Ishikawa (cell line): Measurements from ENCODE around the gene SLC12A4.

Experiments
- CEBPB ChIP-seq: IDR thresholded peaks from 2 replicates; pipeline ENCODE4 v1.6.1; 2012
- CREB1 ChIP-seq: IDR thresholded peaks from 2 replicates; pipeline ENCODE4 v1.6.1; 2012; ENCODE audit warnings: low read depth
- EGR1 ChIP-seq: IDR thresholded peaks from 2 replicates; pipeline ENCODE4 v1.6.1; 2012
- EP300 ChIP-seq: IDR thresholded peaks from 2 replicates; pipeline ENCODE4 v1.6.1; 2012; ENCODE audit warnings: borderline replicate concordance
- FOXM1 ChIP-seq: IDR thresholded peaks from 2 replicates; pipeline ENCODE4 v1.6.1; 2012; ENCODE audit warnings: low read depth, borderline replicate concordance
- NFIC ChIP-seq: IDR thresholded peaks from 2 replicates; pipeline ENCODE4 v1.6.1; 2012
- REST ChIP-seq: IDR thresholded peaks from 2 replicates; pipeline ENCODE4 v1.6.1; 2012; ENCODE audit warnings: low read depth, mild to moderate bottlenecking
- TAF1 ChIP-seq: IDR thresholded peaks from 2 replicates; pipeline ENCODE4 v1.6.1; 2012; ENCODE audit warnings: low read depth, mild to moderate bottlenecking
- TCF12 ChIP-seq: IDR thresholded peaks from 2 replicates; pipeline ENCODE4 v1.6.1; 2012; ENCODE audit warnings: low read depth
- USF1 ChIP-seq: IDR thresholded peaks from 2 replicates; pipeline ENCODE4 v1.6.1; 2012
- YY1 ChIP-seq: IDR thresholded peaks from 2 replicates; pipeline ENCODE4 v1.6.1; 2012; ENCODE audit warnings: low read depth
- ZBTB7A ChIP-seq: IDR thresholded peaks from 2 replicates; pipeline ENCODE4 v1.6.1; 2012; ENCODE audit warnings: low read depth

- TF ChIP-seq USF1: no peak
- TF ChIP-seq CEBPB: no peak
- TF ChIP-seq EP300: no peak
- no peak for TF ChIP-seq FOXM1
- no peak for TF ChIP-seq EGR1
- no peak for TF ChIP-seq NFIC
- no peak for TF ChIP-seq TCF12
- no peak for TF ChIP-seq ZBTB7A
- TF ChIP-seq YY1: no peak
- TF ChIP-seq REST: no peak
- TF ChIP-seq CREB1: no peak
- TF ChIP-seq TAF1: no peak
Measured at GRCh38 chr16:67992661-67993206, 24.3 kb upstream of the SLC12A4 start.
